ENCODE data around the gene CLIP1.

Gene CLIP1

DNA sequence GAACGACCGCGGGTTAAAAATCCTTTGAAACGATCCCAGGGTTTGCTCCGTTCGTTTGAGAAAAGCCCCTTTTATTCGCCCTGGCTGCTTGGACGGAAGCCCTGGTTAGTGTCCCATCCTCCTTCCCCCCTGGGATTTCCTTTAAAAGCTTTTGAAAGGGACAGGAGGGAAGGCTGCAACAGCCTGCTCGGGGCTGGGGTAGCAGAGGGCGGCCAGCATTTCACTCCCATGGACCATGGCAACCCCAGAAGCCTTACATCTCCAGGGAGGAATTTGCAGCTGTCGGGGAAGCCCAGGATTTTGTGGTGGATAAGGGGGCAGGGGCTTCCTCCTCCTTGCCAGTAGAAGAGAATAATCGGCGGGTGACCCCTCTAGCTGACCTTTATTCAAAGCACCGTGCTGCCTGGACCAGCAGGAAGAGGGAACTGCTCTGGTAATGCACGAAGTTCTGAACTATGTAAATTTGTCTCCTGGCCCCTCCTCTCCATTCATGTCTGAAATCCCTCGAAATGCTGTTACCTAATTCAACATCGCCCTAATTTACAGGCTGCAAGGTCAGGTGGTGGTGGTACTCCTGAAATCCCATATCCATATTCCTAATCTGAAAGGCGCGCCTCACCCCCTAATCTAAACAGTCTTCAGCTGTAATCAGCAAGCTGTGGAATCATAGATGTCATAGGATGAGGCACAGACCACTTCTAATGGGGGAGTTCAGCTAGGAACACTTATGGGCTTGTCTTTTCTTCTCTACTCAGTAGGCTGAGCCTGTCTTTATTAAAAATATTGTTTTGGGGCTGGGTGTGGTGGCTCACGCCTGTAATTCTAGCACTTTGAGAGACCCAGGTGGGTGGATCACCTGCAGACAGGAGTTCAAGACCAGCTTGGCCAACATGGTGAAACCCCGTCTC is 1.0 kb upstream of the CLIP1 start:
- no peaks in the 10 kb centered on the region for H3K27me3 ChIP-seq (ENCODE audit: insufficient read depth, low read length)
- H3K4me2 ChIP-seq (ENCODE audit: low read length): peak overlapping the region; percentile 79
- peak overlapping the region; percentile 60 for H3K4me3 ChIP-seq (ENCODE audit: low read depth, low read length, poor library complexity, severe bottlenecking)
- TF ChIP-seq, protein P1, sequence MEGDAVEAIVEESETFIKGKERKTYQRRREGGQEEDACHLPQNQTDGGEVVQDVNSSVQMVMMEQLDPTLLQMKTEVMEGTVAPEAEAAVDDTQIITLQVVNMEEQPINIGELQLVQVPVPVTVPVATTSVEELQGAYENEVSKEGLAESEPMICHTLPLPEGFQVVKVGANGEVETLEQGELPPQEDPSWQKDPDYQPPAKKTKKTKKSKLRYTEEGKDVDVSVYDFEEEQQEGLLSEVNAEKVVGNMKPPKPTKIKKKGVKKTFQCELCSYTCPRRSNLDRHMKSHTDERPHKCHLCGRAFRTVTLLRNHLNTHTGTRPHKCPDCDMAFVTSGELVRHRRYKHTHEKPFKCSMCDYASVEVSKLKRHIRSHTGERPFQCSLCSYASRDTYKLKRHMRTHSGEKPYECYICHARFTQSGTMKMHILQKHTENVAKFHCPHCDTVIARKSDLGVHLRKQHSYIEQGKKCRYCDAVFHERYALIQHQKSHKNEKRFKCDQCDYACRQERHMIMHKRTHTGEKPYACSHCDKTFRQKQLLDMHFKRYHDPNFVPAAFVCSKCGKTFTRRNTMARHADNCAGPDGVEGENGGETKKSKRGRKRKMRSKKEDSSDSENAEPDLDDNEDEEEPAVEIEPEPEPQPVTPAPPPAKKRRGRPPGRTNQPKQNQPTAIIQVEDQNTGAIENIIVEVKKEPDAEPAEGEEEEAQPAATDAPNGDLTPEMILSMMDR (IDR thresholded peaks at IDR 0.05; ENCODE audit: low read length): no peak
- TF ChIP-seq EZH2 (IDR thresholded peaks at IDR 0.05; ENCODE audit: borderline replicate concordance, low read length): no peak
- H2AFZ ChIP-seq (ENCODE audit: low read length): no peak overlapping the region
- no peaks in the 10 kb centered on the region for H3K9me2 ChIP-seq (ENCODE audit: low read depth, low read length)
- no peaks in the 10 kb centered on the region for H4K20me1 ChIP-seq (ENCODE audit: insufficient read depth, low read length)
- H3K9me3 ChIP-seq (ENCODE audit: low read length): no peaks in the 10 kb centered on the region
- peak overlapping the region; percentile 62 for H3K9ac ChIP-seq (ENCODE audit: low read length)
- peaks cover 17% of the 10 kb centered on the region for H3K79me2 ChIP-seq (ENCODE audit: insufficient read depth, low read length)
- peaks cover 32% of the 10 kb centered on the region for H3K4me1 ChIP-seq (ENCODE audit: insufficient read depth, low read length, severe bottlenecking)
- H3F3A ChIP-seq (ENCODE audit: insufficient read depth, low read length): 0 out of 2 replicates have a peak, but pooled peaks cover 5% of the 10 kb centered on the region
- H3K27ac ChIP-seq (ENCODE audit: low read depth, low read length, poor library complexity, severe bottlenecking): peak overlapping the region; percentile 59
- no peaks in the 10 kb centered on the region for H3K36me3 ChIP-seq (ENCODE audit: insufficient read depth, low read length)

DNA sequence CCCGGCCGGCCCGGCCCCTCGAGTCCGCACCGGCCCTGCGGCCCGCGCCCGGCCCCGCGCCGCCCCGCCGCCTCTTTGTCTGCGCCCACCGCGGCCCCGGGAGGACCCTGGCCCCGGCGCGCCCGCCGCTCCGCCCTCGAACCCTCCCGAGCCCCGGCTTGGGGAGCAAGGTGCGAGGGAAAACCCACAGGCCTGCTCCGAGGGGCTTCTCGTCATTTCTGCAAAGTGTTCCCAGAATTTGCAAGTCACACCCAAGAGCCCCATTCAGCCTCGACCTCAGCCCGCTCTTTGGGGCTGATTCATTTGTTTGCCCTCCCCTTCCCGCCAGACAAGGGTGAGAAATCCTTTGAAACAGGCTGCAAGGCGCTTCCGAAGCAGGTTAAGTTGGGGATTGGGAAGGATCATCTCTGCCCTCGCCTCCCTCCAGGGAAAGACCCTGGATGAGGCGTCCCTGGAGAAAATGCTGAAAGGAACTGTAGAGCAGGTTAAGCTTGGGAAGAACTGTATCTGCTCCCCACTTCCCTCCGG is 325 bp upstream of the CLIP1 start:
- Histone ChIP-seq H3K36me3 (ENCODE audit: insufficient read depth, low read length) (no peaks in the 10 kb centered on the region), H3K27ac (ENCODE audit: low read depth, low read length, poor library complexity, severe bottlenecking) (peak overlapping the region; percentile 59), H3K4me1 (ENCODE audit: insufficient read depth, low read length, severe bottlenecking) (peaks cover 37% of the 10 kb centered on the region), H3K4me2 (ENCODE audit: low read length) (peak overlapping the region; percentile 79), H3K79me2 (ENCODE audit: insufficient read depth, low read length) (peaks cover 19% of the 10 kb centered on the region), H4K20me1 (ENCODE audit: insufficient read depth, low read length) (no peaks in the 10 kb centered on the region), H3K4me3 (ENCODE audit: low read depth, low read length, poor library complexity, severe bottlenecking) (peak overlapping the region; percentile 60), H3K9ac (ENCODE audit: low read length) (peak overlapping the region; percentile 62), H3K27me3 (ENCODE audit: insufficient read depth, low read length) (no peaks in the 10 kb centered on the region), H3K9me2 (ENCODE audit: low read depth, low read length) (no peaks in the 10 kb centered on the region), H2AFZ (ENCODE audit: low read length) (no peak overlapping the region), H3K9me3 (ENCODE audit: low read length) (no peaks in the 10 kb centered on the region), H3F3A (ENCODE audit: insufficient read depth, low read length) (0 out of 2 replicates have a peak, but pooled peaks cover 5% of the 10 kb centered on the region)
- TF ChIP-seq, protein P1 (IDR thresholded peaks at IDR 0.05; ENCODE audit: low read length): no peak
- no peak for TF ChIP-seq EZH2 (IDR thresholded peaks at IDR 0.05; ENCODE audit: borderline replicate concordance, low read length)

DNA sequence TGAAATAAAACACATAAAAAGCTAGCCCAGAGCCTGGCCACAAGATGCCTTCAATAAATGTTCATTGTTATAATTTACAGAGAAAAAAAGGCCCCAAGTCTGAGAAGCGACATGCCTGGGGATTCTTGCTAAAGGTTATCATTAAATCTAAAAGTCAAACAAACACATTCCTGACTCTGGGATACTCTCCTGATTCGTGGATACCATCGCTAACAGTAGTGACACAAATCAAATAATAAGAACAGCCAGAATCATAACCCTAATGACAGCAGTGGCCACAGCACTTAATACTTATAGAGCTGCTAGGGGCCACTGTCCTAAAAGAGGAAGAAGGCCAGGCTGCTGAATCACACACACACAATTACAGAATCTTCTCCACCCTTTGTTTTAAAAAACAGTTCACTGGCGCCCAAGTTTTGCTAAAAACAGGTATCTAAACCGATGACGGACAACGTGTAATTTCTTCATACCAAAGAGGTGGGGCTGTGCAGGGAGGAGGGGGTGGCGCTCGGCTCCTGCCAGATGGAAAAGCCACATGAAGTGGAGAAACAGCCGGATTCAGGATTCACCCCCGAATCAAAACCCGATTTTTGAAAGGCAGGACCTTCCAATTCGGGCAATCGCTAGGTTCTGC is 1.2 kb downstream of the CLIP1 start:
- Histone ChIP-seq H2AFZ (ENCODE audit: low read length) (0 out of 2 replicates have a peak overlapping the region, but pooled peaks have one; percentile 31), H4K20me1 (ENCODE audit: insufficient read depth, low read length) (no peaks in the 10 kb centered on the region), H3K4me2 (ENCODE audit: low read length) (peak overlapping the region; percentile 69), H3F3A (ENCODE audit: insufficient read depth, low read length) (0 out of 2 replicates have a peak, but pooled peaks cover 5% of the 10 kb centered on the region), H3K79me2 (ENCODE audit: insufficient read depth, low read length) (peaks cover 21% of the 10 kb centered on the region), H3K36me3 (ENCODE audit: insufficient read depth, low read length) (no peaks in the 10 kb centered on the region), H3K27me3 (ENCODE audit: insufficient read depth, low read length) (no peaks in the 10 kb centered on the region), H3K9me2 (ENCODE audit: low read depth, low read length) (no peaks in the 10 kb centered on the region), H3K4me3 (ENCODE audit: low read depth, low read length, poor library complexity, severe bottlenecking) (peak overlapping the region; percentile 97), H3K4me1 (ENCODE audit: insufficient read depth, low read length, severe bottlenecking) (peaks cover 41% of the 10 kb centered on the region), H3K9ac (ENCODE audit: low read length) (peak overlapping the region; percentile 93), H3K9me3 (ENCODE audit: low read length) (no peaks in the 10 kb centered on the region), H3K27ac (ENCODE audit: low read depth, low read length, poor library complexity, severe bottlenecking) (peak overlapping the region; percentile 76)
- TF ChIP-seq, protein P1 (IDR thresholded peaks at IDR 0.05; ENCODE audit: low read length): no peak
- no peak for TF ChIP-seq EZH2 (IDR thresholded peaks at IDR 0.05; ENCODE audit: borderline replicate concordance, low read length)
